ENCODE results near the gene PLSCR2. TPM values are rescaled to one million over a fixed set of nuclear protein-coding genes. Genes with fewer than 3 reads are reported as not detected.
"Not testable (repeated sequence)": the region's sequence is repeated elsewhere in the genome, so short reads cannot be mapped to it uniquely, and the experiment has no call there.

The PLSCR2 gene
- total and polyA plus RNA-seq, 9 of the 15 experiments (the other 6 are each of a cell fraction or from before 2014, with no cell fraction given), result 0.07 to 0.49 (median 0.25) TPM; not detected in 4

- WGBS (ENCODE audit: insufficient coverage, low coverage, missing lambda C conversion rate), result 47% methylated on average over 25 of the region's 28 CpGs
- H3K4me1 ChIP-seq (replicated peaks in 1 of 2; ENCODE audit: control insufficient read depth in 2 of 2, insufficient read depth in 2 of 2, low read length in 2 of 2), result peaks cover 9 to 15% of the 10 kb centered on the region in 2 experiments; a peak in 4 of 5 replicates
- TF ChIP-seq ZBTB33 (CRISPR knock-in tag; IDR thresholded peaks at IDR 0.05) (peak; percentile 79), ZNF639 (CRISPR knock-in tag; conservative IDR thresholded peaks at IDR 0.05 in 1 of 2, IDR thresholded peaks at IDR 0.05 in 1 of 2) (peak in 1 of 2 experiments; percentile 18; a peak in 1 of 4 replicates), CUX1 (CRISPR knock-in tag; IDR thresholded peaks at IDR 0.05) (0 out of 2 replicates have a peak, but pooled peaks have one; percentile 9), ZFX (CRISPR knock-in tag; IDR thresholded peaks at IDR 0.05) (peak; percentile 60), RBFOX2 (IDR thresholded peaks at IDR 0.05; ENCODE audit: low read depth, low read length) (peak; percentile 47), SP1 (CRISPR knock-in tag; IDR thresholded peaks at IDR 0.05) (0 out of 2 replicates have a peak, but pooled peaks have one; percentile 1), EP400 (IDR thresholded peaks at IDR 0.05) (peak; percentile 5; the same call in 1 of the 2 replicates)
- H3K4me2 ChIP-seq (ENCODE audit: insufficient read depth, low read length), result peak overlapping the region; percentile 51
- H3K27me3 ChIP-seq (ENCODE audit: control insufficient read depth in 2 of 2, insufficient read depth in 2 of 2, low read length in 2 of 2); H3K9me1 ChIP-seq (ENCODE audit: control insufficient read depth, insufficient read depth, low read length); H4K20me1 ChIP-seq (replicated peaks; ENCODE audit: control insufficient read depth, insufficient read depth, low read length); BruUV-seq (replicated peaks); CTCF ChIA-PET (ENCODE audit: low intra/inter-chr PET ratio); H3K36me3 ChIP-seq (ENCODE audit: control insufficient read depth, insufficient read depth, low read length); FAIRE-seq; H3K4me3 ChIP-seq; DNase-seq (ENCODE audit: extremely low read depth in 1 of 4, low spot score in 3 of 4); in situ Hi-C loops (cut with MboI); H3K79me2 ChIP-seq (ENCODE audit: control insufficient read depth, insufficient read depth, low read length); H3K9me3 ChIP-seq (replicated peaks; ENCODE audit: control insufficient read depth, insufficient read depth, low read depth, low read length): not testable (repeated sequence)
- H3K27ac ChIP-seq (ENCODE audit: extremely low read depth, low read depth, low read length), result peak overlapping the region; percentile 73; the same call in 2 of the 3 replicates
- POLR2A ChIA-PET, result interaction anchor here (0.6 to 2.2 kb wide), 5 partner anchors 8 to 29 kb away, joined by 3 to 6 read pairs (median 4); no protein-coding TSS in a partner anchor
- H2AFZ ChIP-seq (ENCODE audit: low read depth, low read length), result peak overlapping the region; percentile 68
- intact Hi-C loops (cut with micrococcal nuclease), result loop anchor here (2.0 kb wide), 1 partner anchor 28 kb away; the partner anchor contains the start of gene PLSCR2
- peak; percentile 59 for ATAC-seq
- H3K9ac ChIP-seq (ENCODE audit: insufficient read depth in 1 of 2, low read depth in 2 of 2, low read length in 2 of 2), result peak overlapping the region in 1 of 2 experiments; percentile 37; a peak in 2 of 4 replicates
These were observed 27.9 kb upstream of the PLSCR2 start for GRCh38 chr3:146497145-146497843.
